RCC 7860 (cell line): Measurements from ENCODE around the gene OR8G1.
"Not testable (repeated sequence)": the region's sequence is repeated elsewhere in the genome, so short reads cannot be mapped to it uniquely, and the experiment has no call there.

Source experiments
- DNase-seq: peaks from one replicate; pipeline ENCODE4 v3.0.0-alpha.2; 2015; ENCODE audit warnings: low spot score
- FAIRE-seq: peaks from 2 replicates; lab custom pipeline; 2012; peaks lifted over from hg19 to GRCh38; lab: Jason Lieb, UNC

OR8G1 gene, protein sequence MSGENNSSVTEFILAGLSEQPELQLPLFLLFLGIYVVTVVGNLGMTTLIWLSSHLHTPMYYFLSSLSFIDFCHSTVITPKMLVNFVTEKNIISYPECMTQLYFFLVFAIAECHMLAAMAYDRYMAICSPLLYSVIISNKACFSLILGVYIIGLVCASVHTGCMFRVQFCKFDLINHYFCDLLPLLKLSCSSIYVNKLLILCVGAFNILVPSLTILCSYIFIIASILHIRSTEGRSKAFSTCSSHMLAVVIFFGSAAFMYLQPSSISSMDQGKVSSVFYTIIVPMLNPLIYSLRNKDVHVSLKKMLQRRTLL

DNA sequence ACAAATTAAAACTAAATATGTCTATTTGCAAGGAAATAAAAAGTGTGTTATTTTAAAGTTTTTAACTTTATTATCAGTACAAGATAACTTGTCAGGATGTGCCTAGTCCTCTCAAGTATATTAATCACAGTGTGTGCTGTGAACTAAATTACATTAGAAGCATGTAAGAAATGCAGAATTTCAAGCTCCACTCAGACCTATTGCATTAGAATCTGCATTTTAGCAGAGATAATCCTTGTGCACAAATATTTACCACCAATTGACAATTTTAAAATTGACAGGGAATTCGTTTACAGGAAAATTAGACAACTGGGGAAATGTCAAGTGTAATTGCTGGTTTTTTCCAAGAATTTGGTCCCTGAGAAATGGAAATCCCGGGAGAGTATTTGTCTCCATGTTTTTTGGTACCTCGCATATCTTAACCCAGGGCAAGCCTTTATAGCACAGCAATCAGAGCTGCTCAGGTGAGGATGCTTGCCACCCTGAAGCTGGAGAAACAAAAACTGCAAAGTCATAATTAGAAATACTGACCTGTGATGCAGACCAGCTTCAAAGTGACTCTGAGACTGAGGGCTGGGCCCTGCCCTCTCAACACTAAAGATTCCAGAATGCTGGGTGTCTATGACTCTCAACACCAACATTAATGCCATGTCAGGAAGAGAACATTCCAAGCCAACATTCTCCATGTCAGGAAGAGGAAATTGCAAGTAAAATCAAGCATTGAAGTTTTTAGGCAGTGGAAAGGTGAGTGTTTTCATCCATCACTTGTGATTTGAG, at the start of gene OR8G1:
Gene OR8G1 (plus strand): TSS at position 475 of the 777 bp plus-strand sequence. CDS start 8,581 bp downstream, outside the sequence.
- no peak for FAIRE-seq
- DNase-seq: no peak

DNA sequence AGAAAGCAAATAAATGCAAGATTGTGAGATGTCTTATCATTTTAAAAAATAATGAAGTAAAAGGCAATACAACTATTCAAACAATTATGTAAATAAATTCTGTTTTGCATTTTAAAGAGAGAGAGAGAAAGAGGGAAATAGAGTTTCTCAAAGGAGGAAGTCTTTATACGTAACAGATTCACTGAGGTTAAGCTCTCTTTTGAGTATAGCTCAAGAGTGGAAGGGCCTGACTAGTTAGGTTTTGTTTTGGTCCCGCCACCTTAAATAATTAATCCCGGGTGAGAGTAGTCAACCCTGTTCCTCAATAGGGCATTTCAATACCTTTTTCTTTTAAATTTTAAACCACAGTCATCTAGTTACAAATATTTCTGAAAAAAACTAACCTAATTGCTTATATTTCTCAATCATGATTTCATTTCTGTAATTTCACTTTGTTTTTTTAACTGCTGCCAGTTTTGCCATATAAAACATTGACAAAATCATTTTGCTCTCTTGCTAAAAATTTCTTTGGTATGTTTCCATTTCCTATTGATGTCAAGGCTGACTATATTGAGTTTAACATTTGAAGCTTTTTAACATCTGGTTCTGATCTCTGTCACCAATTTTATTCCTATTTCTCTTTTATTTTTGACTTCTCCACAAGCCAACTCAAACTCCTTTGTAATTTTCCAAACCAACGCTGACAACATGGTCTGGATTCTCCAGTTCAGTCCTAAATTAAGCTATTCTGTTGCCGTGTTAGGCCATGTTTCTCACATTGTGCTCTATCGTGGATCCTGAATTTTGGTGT, 47.5 kb upstream of the OR8G1 start:
- DNase-seq (no peak), FAIRE-seq (no peak)

DNA sequence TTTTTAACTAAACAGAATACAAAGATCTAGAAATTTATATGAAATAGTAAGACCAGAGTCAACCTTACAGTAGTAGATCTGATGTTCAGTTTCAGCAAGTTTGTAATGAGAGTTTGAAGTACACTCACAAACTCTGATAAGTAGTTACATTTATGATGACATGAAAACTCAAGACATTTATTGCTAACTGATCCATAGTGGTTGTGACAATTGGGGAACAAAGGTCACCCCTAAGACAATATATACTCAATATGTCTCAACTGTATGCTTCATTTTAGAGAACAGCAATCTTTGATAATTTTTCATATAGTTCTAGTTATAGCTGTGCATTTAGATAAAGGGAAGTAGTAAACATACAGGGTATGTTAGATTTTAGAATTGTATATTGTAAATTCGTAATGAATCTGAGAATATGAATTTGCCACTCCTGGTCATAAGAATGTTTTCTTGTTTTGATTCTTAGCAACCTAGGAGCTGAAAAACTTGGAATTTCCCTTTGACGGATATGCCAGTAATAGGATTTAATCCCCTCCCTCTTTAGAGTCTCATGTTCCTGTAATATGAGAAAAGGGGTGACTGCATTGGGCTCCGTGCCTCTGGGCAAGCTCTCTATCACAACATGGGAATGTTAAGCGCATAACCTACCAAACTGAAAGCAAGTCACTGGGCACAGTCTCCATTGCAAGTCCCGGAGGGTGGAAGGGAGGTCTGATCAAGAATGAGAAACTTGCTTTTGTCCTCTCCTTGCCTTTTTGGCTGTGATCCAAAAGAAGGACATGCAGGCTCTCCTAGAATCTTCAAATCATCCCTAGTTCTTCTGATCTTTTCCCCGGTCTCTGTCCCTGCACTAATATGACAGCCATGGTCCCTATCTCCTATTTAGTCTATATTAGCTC, 46.4 kb upstream of the OR8G1 start:
- no peak for DNase-seq
- no peak for FAIRE-seq

DNA sequence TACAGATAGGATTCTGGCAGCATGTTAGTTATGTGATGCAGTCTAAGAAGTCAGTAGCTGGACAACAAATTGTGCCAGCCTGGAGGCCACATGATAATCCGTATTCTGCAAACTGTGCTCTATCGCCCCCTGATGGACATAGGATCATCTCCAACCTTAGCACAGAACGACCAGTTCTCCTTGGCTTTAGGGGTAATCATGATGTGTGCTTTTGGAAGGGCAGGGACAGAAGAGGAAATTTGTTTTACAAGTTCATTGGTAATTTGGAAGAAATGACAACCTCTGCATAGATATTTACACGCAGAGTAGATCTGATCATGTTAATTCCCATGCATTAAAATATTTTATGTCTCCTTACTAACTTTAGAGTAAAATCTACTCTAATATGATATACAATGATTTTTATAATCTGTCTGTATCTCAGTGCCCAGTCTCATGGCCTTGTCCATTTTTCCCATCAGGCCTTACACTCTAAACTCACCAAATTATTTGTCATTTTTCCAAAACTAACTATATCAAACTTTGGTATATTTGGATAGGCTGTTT, 45.6 kb upstream of the OR8G1 start:
- no peak for FAIRE-seq
- DNase-seq: peak; percentile 18

DNA sequence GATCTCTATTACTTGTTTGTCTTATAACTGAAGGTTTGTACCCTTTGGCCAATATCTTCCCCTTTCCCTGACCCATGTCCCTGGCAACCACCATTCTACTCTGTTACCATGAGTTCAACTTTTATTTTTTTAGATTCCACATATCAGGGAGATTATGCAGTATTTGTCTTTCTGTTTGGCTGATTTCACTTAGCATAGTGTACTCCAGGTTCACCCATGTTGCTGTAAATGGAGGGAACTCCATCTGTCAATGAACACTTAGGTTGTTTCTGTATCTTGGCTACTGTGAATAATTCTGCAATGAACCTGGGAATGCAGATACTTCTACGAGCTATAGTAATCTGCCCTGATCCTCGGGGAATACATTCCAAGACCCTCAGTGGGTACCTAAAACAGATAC, 42.9 kb upstream of the OR8G1 start:
- DNase-seq (no peak), FAIRE-seq (no peak)

DNA sequence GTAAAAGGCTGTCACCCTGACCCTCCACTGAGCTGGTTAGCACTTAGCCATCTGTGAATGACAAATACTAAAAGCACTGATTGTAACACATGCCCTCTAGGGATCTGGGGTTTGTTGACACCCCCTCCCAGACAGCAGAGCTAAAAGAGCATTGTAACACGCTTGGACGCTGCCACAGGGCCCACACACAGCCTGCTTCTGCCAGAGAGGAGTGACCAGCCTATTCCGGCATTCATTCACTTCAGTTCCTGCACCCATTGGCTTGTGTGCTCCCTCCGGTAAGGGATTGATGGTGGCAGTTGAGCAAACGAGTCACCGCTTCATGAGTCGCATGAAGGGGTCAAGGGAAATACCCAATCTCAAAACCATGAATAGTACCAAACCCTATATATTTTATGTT, 42.0 kb upstream of the OR8G1 start:
- DNase-seq: no peak
- no peak for FAIRE-seq

DNA sequence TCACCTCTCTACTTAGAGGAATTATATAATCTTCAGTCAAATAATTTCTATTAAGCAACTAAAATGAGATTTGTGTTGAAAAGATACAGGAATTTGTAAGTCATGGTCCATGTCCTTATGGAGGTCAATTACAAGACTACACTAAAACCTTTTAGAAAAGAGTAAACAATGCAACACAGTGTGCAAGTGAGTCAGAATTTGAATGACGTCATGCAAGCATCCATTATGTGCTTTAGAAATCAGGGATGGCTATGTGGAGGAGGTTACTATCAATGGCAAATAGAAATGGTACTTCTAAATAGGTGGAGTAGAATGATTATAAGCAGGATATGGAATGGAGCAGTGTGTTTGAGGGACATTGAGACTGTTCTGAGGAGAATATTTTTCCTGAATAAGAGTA, 41.2 kb upstream of the OR8G1 start:
- DNase-seq (no peak), FAIRE-seq (no peak)

DNA sequence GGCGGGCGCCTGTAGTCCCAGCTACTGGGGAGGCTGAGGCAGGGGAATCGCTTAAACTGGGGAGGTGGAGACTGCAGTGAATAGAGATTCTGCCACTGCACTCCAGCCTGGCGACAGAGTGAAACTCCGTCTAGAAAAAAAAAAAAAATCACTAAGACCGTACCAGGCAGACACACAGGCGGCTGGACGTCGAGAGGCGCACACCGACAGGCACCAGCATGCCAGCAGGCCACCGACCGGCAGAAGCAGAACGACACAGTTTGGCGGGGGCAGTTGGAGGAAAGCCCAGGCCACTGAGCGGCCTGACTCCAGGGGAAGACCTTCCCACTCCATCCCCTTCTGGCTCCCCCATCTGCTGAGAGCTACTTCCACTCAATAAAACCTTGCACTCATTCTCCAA, 40.2 kb upstream of the OR8G1 start:
- DNase-seq (no peak), FAIRE-seq (no peak)

DNA sequence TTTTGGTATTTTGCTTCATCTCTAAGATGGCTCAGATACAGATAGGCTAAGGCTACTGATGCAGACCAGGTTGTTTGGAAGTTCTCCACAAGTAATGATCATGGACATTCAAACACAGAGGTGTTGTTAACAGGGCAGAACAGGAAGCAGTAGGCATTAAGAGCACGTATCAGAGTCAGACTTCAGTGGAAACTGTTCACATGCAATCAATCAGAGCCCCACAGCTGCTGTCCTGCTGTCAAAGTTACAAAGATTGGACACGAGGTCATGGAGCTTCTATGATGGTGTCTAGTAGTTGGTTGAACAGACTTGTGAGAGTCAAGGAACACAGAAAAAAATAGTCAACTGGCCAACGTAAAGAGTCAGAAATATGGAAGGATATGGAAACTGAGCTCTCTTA, 37.9 kb upstream of the OR8G1 start:
- DNase-seq (no peak), FAIRE-seq (no peak)

DNA sequence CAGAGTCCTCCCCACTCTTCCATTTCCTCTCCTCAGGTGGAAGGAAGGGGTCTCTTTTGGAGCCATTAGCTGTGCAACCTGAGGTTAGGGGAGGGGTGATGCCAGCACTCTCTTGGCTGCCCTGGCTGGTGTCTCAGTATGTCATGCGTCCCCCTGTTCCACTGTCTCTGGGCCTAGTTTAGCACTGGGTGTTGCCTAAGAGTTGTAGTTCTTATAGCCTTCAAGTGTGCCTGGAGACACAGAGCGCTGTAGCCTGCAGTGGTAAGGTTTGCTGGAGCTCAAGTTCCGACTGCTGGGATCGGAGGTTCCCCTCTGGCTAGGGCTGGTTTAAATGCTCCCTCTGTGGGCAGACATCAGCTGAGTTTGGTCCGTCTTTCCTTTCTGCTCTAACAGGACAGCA, 36.9 kb upstream of the OR8G1 start:
- FAIRE-seq (no peak), DNase-seq (no peak)

DNA sequence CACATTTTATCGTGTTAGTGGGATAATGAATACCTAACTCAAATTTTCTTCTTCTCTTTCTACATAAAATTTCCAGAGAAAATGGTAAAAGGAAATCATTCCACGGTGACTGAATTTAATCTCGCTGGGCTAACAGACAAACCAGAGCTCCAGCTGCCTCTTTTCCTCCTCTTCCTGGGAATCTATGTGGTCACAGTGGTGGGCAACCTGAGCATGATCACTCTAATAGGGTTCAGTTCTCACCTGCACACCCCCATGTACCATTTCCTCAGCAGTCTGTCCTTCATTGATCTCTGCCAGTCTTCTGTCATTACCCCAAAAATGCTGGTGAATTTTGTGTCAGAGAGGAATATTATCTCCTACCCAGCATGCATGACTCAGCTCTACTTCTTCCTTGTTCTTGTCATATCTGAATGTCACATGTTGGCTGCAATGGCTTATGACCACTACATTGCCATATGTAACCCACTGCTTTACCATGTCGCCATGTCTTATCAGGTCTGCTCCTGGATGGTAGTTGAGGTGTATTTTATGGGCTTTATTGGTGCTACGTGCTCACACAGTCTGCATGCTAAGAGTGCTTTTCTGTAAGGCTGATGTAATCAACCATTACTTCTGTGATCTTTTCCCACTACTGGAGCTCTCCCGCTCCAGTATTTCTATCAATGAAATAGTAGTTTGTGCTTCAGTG, 33.6 kb upstream of the OR8G1 start:
- no peak for DNase-seq
- no peak for FAIRE-seq

DNA sequence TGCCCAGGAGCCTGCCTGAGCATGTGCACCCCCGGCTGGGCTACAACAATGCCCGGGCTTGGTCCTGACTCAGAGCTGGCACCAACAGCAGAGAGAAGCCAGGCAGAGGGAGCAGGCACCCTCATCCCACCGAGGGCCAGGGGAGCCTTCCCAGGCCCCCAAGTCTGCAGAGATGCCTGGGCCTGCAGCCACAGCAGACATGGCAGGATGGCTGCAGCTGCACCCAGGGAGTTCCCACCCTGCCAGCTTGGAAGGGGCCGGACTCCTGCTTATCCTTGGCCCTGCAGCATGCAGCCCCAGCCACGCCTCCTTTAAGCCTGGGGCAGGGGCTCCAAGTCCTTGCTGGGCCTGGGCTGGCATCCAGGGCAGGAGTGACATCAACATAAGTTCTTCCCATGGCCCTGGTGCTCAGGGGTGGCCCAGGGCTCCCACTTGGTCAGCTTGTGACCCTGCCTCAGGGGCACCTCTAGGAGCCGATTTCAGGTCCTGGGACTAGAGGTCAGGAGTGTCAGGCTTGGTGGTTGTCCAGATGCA, 31.0 kb upstream of the OR8G1 start:
- FAIRE-seq (no peak), DNase-seq (no peak)

DNA sequence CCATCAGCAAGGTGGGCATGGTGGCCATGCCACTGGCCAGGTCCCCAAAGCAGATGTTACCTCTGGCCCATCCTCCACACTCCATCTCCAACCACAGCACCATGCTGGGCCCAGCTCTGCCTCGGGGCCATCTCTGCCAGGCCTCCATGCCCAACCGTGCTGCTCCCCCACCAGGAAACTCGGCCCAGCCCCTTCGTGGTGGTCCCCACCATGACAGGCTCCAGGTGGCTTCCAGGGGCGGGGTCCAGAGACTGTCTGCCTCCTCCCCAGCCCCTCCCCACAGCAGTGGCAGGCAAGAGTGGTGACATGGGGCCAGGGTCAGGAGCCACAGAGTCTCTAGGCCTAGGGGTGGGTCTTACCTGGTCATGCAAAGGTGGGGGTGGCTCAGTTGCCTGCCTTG, 30.5 kb upstream of the OR8G1 start:
- FAIRE-seq (no peak), DNase-seq (no peak)

DNA sequence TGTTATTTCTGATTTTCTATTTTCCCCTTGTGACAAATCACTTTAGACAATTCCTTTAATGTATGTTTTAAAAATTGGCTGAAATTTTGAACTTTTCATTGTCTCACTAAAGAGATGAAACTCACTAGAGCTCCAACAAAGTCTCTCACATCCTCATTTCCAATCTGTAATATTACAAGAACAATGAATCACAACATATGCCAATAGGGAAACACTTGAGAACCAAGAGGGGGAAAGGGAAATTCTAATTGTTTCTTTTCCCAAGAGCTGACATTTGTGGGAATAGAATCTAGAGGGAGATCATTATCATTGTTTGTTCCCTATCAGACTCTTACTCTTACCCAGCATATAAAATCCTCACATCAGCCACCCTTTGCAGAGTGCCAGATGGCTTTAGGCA, 29.6 kb upstream of the OR8G1 start:
- DNase-seq (no peak), FAIRE-seq (no peak)

DNA sequence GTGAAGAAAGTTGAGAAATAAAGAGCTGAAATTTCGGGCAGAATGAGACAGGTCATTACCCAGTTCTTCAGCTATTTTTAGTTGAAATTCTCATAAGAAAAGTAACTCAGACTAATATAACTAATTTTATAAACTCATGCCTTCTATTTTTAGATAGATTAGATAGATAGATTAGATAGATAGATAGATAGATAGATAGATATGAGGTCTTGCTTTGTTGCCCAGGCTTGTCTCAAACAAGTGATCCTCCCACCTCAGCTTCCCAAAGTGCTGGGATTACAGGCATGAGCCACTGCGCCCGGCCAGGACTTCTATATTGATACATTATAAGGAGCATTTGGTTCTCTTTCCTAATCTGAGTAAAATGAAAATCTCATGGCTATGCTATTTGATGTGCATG, 26.9 kb upstream of the OR8G1 start:
- FAIRE-seq: no peak
- DNase-seq: no peak

DNA sequence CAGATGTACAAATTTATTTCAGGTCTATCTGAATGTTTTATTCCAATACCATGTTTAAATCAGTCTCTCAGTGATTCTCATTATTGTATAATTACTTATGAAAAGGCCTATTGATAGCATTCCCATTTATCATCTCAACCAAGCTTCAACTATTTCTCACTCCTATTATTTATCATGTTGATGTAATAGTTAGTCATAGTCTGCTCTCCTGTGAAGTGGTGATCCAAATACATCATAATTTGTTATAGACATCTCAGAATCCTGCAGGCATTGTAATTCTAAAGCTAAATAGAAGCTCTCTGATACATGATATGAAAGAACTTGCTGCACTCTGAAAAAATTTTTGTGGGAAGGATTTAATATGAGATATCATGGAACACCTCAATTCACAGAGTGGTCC, 21.8 kb upstream of the OR8G1 start:
- DNase-seq (no peak), FAIRE-seq (no peak)

DNA sequence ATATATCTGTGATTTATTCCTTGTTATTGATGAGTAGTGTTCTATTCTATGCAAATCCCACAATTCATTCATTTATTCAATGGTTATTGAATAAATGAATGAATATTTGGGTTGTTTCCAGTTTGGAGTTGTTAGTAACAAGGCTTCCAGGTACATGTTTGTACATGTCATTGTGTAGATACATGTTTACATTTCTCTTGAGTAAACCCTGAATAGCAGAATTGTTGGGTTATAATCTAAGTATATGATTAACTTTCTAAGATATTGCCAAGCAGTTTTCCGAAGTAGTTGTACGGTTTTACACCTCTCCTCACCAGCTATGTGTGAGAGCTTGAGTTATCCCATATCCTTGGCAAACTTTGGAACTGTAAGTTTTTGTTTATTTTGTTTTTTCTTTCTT, 18.5 kb upstream of the OR8G1 start:
- FAIRE-seq: no peak
- no peak for DNase-seq

DNA sequence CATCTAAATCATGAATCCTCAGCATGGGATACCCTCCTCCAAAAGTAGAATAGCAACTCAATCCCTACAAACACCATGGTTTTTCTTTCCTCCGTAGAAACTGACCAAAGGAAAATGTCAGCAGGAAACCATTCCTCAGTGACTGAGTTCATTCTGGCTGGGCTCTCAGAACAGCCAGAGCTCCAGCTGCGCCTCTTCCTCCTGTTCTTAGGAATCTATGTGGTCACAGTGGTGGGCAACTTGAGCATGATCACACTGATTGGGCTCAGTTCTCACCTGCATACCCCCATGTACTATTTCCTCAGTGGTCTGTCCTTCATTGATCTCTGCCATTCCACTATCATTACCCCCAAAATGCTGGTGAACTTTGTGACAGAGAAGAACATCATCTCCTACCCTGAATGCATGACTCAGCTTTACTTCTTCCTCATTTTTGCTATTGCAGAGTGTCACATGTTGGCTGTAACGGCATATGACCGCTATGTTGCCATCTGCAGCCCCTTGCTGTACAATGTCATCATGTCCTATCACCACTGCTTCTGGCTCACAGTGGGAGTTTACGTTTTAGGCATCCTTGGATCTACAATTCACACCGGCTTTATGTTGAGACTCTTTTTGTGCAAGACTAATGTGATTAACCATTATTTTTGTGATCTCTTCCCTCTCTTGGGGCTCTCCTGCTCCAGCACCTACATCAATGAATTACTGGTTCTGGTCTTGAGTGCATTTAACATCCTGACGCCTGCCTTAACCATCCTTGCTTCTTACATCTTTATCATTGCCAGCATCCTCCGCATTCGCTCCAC, 16.1 kb upstream of the OR8G1 start:
- not testable (repeated sequence) for DNase-seq, FAIRE-seq

DNA sequence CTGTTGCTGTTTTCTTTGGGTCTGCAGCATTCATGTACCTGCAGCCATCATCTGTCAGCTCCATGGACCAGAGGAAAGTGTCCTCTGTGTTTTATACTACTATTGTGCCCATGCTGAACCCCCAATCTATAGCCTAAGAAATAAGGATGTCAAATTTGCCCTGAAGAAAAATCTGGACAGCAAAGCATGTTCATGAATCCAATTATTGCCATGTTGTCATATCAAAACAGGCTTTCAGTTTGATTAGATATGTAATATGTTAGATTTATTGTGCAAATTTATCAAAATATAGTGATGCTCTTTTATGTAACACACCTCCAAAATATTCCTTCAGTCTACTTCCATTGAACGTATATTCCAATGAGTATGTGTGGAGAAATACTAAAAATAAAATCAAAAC, 15.4 kb upstream of the OR8G1 start:
- DNase-seq: no peak
- no peak for FAIRE-seq
